DMS 273 (cell line): ENCODE results near the gene VDAC1.
"Not testable (repeated sequence)": the region's sequence is repeated elsewhere in the genome, so short reads cannot be mapped to it uniquely, and the experiment has no call there.

Source experiments
- DNase-seq: peaks from one replicate; lab custom pipeline; 2025; ENCODE audit not compliant: unreplicated experiment; lab: John Stamatoyannopoulos, UW

The VDAC1 gene

GRCh38 chr5:133969654-133970324 is 35.0 kb downstream of the VDAC1 start:
- DNase-seq = no peak

GRCh38 chr5:133968204-133968980 is 36.4 kb downstream of the VDAC1 start, which contains the start of gene C5orf15:
Gene C5orf15 (minus strand): TSS chr5:133968625. CDS start chr5:133968584, 41 bp downstream.
- peak; percentile 99 for DNase-seq

GRCh38 chr5:133967698-133968203 is 37.0 kb downstream of the VDAC1 start:
- DNase-seq = peak; percentile 36

- no peak for DNase-seq
Observed at GRCh38 chr5:133967124-133967523, 37.7 kb downstream of the VDAC1 start.

- no peak for DNase-seq
Observed at GRCh38 chr5:133966090-133966489, 38.7 kb downstream of the VDAC1 start.

- no peak for DNase-seq
Observed at GRCh38 chr5:133963493-133964128, 41.2 kb downstream of the VDAC1 start.

GRCh38 chr5:133962801-133963476 is 41.8 kb downstream of the VDAC1 start:
- no peak for DNase-seq

GRCh38 chr5:133962131-133962530 is 42.6 kb downstream of the VDAC1 start:
- DNase-seq = no peak

- DNase-seq = no peak
Observed at GRCh38 chr5:133959643-133960042, 45.1 kb downstream of the VDAC1 start.

- no peak for DNase-seq
Observed at GRCh38 chr5:133957591-133957990, 47.2 kb downstream of the VDAC1 start.

- DNase-seq = no peak
Observed at GRCh38 chr5:133957080-133957479, 47.7 kb downstream of the VDAC1 start.

GRCh38 chr5:133956196-133956595 is 48.6 kb downstream of the VDAC1 start:
- not testable (repeated sequence) for DNase-seq

GRCh38 chr5:133953568-133954145 is 51.1 kb downstream of the VDAC1 start:
- DNase-seq = no peak

GRCh38 chr5:133952729-133953567 is 51.8 kb downstream of the VDAC1 start:
- no peak for DNase-seq

- DNase-seq = no peak
Observed at GRCh38 chr5:133950821-133951612, 53.8 kb downstream of the VDAC1 start.

- no peak for DNase-seq
Observed at GRCh38 chr5:133948721-133949120, 56.1 kb downstream of the VDAC1 start.

GRCh38 chr5:133947431-133947841 is 57.3 kb downstream of the VDAC1 start:
- no peak for DNase-seq

- no peak for DNase-seq
Observed at GRCh38 chr5:133945568-133945967, 59.2 kb downstream of the VDAC1 start.
